NCI-H345 treated with DMSO at 0.1 percent for 48 hours (cell line): ENCODE results near the gene ANK2.

Experiments
- DNase-seq: peaks from one replicate; lab custom pipeline; 2025; ENCODE audit not compliant: unreplicated experiment; lab: John Stamatoyannopoulos, UW

ANK2 gene

GRCh38 chr4:113090954-113091353 lies 41.5 kb downstream of the ANK2 start:
- DNase-seq: no peak

- DNase-seq: no peak
Observed at GRCh38 chr4:113094331-113094730, 44.9 kb downstream of the ANK2 start.

GRCh38 chr4:113094802-113095201 lies 45.3 kb downstream of the ANK2 start:
- no peak for DNase-seq

- DNase-seq: no peak
Observed at GRCh38 chr4:113101669-113102068, 52.2 kb downstream of the ANK2 start.

GRCh38 chr4:113103556-113103955 lies 54.1 kb downstream of the ANK2 start:
- DNase-seq: no peak

- no peak for DNase-seq
Observed at GRCh38 chr4:113106108-113106507, 56.7 kb downstream of the ANK2 start.

GRCh38 chr4:113109106-113109718 lies 59.8 kb downstream of the ANK2 start:
- no peak for DNase-seq

GRCh38 chr4:113112338-113112978 lies 63.0 kb downstream of the ANK2 start:
- DNase-seq: no peak

- DNase-seq: no peak
Observed at GRCh38 chr4:113113151-113113550, 63.7 kb downstream of the ANK2 start.

- no peak for DNase-seq
Observed at GRCh38 chr4:113114884-113115283, 65.4 kb downstream of the ANK2 start.

- DNase-seq: peak; percentile 43
Observed at GRCh38 chr4:113116414-113117357, 67.2 kb downstream of the ANK2 start.

GRCh38 chr4:113117358-113117702 lies 67.9 kb downstream of the ANK2 start:
- DNase-seq: no peak

GRCh38 chr4:113122066-113122465 lies 72.6 kb downstream of the ANK2 start:
- DNase-seq: no peak

GRCh38 chr4:113125418-113125817 lies 76.0 kb downstream of the ANK2 start:
- DNase-seq: no peak

- DNase-seq: no peak
Observed at GRCh38 chr4:113131136-113131535, 81.7 kb downstream of the ANK2 start.

- DNase-seq: no peak
Observed at GRCh38 chr4:113131621-113132020, 82.2 kb downstream of the ANK2 start.

GRCh38 chr4:113141901-113142346 lies 92.5 kb downstream of the ANK2 start:
- DNase-seq: no peak

- no peak for DNase-seq
Observed at GRCh38 chr4:113142351-113142750, 92.9 kb downstream of the ANK2 start.

GRCh38 chr4:113144091-113144490 lies 94.6 kb downstream of the ANK2 start:
- DNase-seq: no peak

GRCh38 chr4:113145147-113145518 lies 95.7 kb downstream of the ANK2 start:
- DNase-seq: no peak

GRCh38 chr4:113145519-113146291 lies 96.3 kb downstream of the ANK2 start:
- DNase-seq: no peak
